Measurements from ENCODE around the gene ZER1.
A peak's percentile ranks its signal among the peaks of the same experiment; 100 is the strongest.

The ZER1 gene

DNA sequence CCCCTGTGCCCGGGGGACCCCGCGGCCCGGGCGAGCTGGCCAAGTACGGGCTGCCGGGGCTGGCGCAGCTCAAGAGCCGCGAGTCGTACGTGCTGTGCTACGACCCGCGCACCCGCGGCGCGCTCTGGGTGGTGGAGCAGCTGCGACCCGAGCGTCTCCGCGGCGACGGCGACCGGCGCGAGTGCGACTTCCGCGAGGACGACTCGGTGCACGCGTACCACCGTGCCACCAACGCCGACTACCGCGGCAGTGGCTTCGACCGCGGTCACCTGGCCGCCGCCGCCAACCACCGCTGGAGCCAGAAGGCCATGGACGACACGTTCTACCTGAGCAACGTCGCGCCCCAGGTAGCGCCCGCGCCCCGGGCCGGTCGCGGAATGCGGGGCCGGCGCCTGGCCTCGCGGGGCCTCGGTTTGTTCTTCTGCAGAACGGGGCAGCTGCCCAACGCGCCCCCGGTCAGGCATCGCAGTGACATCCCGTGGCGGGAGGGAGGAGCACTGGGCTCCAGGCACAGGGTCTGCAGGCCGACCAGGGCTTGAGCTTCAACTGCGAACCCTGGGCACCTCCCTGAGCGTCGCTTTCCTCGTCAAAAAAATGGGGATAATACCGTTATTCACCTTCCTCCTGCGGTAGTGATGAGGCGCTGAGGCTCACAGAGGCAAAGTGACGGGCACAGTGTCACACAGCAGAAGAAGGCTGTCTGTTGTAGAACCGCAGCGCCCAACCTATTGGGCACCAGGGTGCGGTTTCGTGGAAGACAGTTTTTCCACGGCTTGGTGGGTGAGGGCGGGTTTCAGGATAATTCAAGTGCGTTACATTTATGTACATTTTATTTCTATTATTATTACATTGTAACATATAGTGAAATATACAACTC is 47.4 kb upstream of the ZER1 start:
- Histone ChIP-seq H3F3A (ENCODE audit: insufficient read depth) (no peaks in the 10 kb centered on the region), H3K4me2 (ENCODE audit: low read depth, low read length, poor library complexity, severe bottlenecking) (peak overlapping the region; percentile 59), H3K27ac (ENCODE audit: low read depth, low read length) (peak overlapping the region; percentile 49), H3K9ac (ENCODE audit: low read length) (peak overlapping the region; percentile 70), H3K9me3 (ENCODE audit: insufficient read depth, low read length) (no peaks in the 10 kb centered on the region), H2AFZ (ENCODE audit: low read depth, low read length, severe bottlenecking) (peak overlapping the region; percentile 72), H3K79me2 (ENCODE audit: insufficient read depth, low read length) (no peaks in the 10 kb centered on the region), H4K20me1 (ENCODE audit: low read depth, low read length) (no peaks in the 10 kb centered on the region), H3K36me3 (ENCODE audit: low read length) (no peaks in the 10 kb centered on the region), H3K27me3 (ENCODE audit: low read length) (no peaks in the 10 kb centered on the region), H3K4me3 (ENCODE audit: insufficient read depth, low read length, poor library complexity, severe bottlenecking) (peak overlapping the region; percentile 68), H3K9me2 (replicated peaks; ENCODE audit: insufficient read depth, low read length) (no peaks in the 10 kb centered on the region)
- TF ChIP-seq EZH2phosphoT487 (conservative IDR thresholded peaks at IDR 0.05; ENCODE audit: low read length) = no peak
- TF ChIP-seq, protein P1, sequence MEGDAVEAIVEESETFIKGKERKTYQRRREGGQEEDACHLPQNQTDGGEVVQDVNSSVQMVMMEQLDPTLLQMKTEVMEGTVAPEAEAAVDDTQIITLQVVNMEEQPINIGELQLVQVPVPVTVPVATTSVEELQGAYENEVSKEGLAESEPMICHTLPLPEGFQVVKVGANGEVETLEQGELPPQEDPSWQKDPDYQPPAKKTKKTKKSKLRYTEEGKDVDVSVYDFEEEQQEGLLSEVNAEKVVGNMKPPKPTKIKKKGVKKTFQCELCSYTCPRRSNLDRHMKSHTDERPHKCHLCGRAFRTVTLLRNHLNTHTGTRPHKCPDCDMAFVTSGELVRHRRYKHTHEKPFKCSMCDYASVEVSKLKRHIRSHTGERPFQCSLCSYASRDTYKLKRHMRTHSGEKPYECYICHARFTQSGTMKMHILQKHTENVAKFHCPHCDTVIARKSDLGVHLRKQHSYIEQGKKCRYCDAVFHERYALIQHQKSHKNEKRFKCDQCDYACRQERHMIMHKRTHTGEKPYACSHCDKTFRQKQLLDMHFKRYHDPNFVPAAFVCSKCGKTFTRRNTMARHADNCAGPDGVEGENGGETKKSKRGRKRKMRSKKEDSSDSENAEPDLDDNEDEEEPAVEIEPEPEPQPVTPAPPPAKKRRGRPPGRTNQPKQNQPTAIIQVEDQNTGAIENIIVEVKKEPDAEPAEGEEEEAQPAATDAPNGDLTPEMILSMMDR (IDR thresholded peaks at IDR 0.05; ENCODE audit: insufficient read depth, low read length, poor library complexity, severe bottlenecking) = no peak

DNA sequence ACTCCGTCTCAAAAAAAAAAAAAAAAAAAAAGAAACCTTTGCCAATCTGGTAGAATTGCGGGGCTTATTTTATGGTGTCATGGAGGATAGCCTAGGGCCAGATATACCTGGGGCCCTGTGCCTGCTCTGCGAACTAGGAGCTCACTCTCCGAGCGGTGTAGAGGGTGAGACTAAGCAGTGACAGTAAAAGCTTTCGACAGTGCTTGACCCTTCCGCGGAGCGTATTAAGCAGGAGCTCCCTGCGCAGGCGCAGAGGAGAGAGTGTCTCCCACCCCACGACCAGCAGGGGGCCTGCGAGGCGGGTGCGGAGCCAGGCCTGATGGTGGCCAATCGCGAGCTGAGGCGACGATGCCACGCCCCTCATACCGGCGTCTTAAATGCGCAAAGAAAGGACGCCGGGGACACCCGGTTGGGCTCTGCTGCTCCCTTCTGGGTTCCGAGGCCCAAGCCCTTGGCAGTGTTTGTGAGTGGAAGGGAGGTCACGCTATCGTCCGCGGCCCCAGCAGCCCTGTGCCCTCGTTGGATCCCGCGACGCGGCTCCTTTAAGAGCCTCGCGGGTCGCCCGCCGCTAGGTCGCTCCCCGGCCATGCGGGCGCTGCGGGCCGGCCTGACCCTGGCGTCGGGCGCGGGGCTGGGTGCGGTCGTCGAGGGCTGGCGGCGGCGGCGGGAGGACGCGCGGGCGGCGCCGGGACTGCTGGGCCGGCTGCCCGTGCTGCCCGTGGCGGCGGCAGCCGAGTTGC is 46.5 kb upstream of the ZER1 start, which contains the start of gene ENDOG:
Gene ENDOG (plus strand): TSS at position 402 of the 740 bp plus-strand sequence. CDS start 185 bp downstream, at position 587.
- H3K9me3 ChIP-seq (ENCODE audit: insufficient read depth, low read length) = no peaks in the 10 kb centered on the region
- H4K20me1 ChIP-seq (ENCODE audit: low read depth, low read length) = no peaks in the 10 kb centered on the region
- no peak for TF ChIP-seq EZH2phosphoT487 (conservative IDR thresholded peaks at IDR 0.05; ENCODE audit: low read length)
- TF ChIP-seq, protein P1 (IDR thresholded peaks at IDR 0.05; ENCODE audit: insufficient read depth, low read length, poor library complexity, severe bottlenecking) = peak; percentile 86
- H3K9ac ChIP-seq (ENCODE audit: low read length) = peak within 1 kb of the TSS; percentile 70
- peak within 1 kb of the TSS; percentile 68 for H3K4me3 ChIP-seq (ENCODE audit: insufficient read depth, low read length, poor library complexity, severe bottlenecking)
- peak within 1 kb of the TSS; percentile 59 for H3K4me2 ChIP-seq (ENCODE audit: low read depth, low read length, poor library complexity, severe bottlenecking)
- H3K27me3 ChIP-seq (ENCODE audit: low read length) = no peaks in the 10 kb centered on the region
- H2AFZ ChIP-seq (ENCODE audit: low read depth, low read length, severe bottlenecking) = peak within 1 kb of the TSS; percentile 88
- no peaks in the 10 kb centered on the region for H3K79me2 ChIP-seq (ENCODE audit: insufficient read depth, low read length)
- no peaks in the 10 kb centered on the region for H3K36me3 ChIP-seq (ENCODE audit: low read length)
- peak within 1 kb of the TSS; percentile 49 for H3K27ac ChIP-seq (ENCODE audit: low read depth, low read length)
- no peaks in the 10 kb centered on the region for H3K9me2 ChIP-seq (replicated peaks; ENCODE audit: insufficient read depth, low read length)
- no peaks in the 10 kb centered on the region for H3F3A ChIP-seq (ENCODE audit: insufficient read depth)

DNA sequence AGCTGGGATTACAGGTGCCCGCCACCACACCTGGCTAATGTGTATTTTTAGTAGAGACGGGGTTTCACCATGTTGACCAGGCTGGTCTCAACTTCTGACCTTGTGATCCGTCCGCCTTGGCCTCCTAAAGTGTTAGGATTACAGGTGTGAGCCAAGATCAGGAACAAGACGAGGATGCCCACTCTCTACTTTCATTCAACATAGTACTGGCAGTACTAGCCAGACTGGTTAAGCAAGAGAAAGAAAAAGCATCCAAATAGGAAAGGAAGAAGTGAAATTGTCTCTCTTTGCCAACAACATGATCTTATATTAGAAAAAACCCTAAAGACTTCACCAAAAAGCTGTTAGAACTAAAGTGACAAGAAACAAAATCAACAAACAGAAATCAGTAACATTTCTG is 39.1 kb upstream of the ZER1 start:
- Histone ChIP-seq H2AFZ (ENCODE audit: low read depth, low read length, severe bottlenecking) (no peak overlapping the region), H3F3A (ENCODE audit: insufficient read depth) (peaks cover 6% of the 10 kb centered on the region; the same call in 1 of the 2 replicates), H3K79me2 (ENCODE audit: insufficient read depth, low read length) (no peaks in the 10 kb centered on the region), H3K9me2 (replicated peaks; ENCODE audit: insufficient read depth, low read length) (no peaks in the 10 kb centered on the region), H3K27ac (ENCODE audit: low read depth, low read length) (no peak overlapping the region), H3K9ac (ENCODE audit: low read length) (no peak overlapping the region), H4K20me1 (ENCODE audit: low read depth, low read length) (no peaks in the 10 kb centered on the region), H3K27me3 (ENCODE audit: low read length) (no peaks in the 10 kb centered on the region), H3K9me3 (ENCODE audit: insufficient read depth, low read length) (no peaks in the 10 kb centered on the region), H3K36me3 (ENCODE audit: low read length) (no peaks in the 10 kb centered on the region), H3K4me3 (ENCODE audit: insufficient read depth, low read length, poor library complexity, severe bottlenecking) (no peak overlapping the region), H3K4me2 (ENCODE audit: low read depth, low read length, poor library complexity, severe bottlenecking) (no peak overlapping the region)
- no peak for TF ChIP-seq EZH2phosphoT487 (conservative IDR thresholded peaks at IDR 0.05; ENCODE audit: low read length)
- TF ChIP-seq, protein P1 (IDR thresholded peaks at IDR 0.05; ENCODE audit: insufficient read depth, low read length, poor library complexity, severe bottlenecking) = no peak

Measured in SU-DHL-6 (cell line).